ENCODE measurements around the gene SERPINA5. TPM values are rescaled to one million over a fixed set of nuclear protein-coding genes. Genes with fewer than 3 reads are reported as not detected.

SERPINA5 gene
- total and polyA plus RNA-seq, 2 of the 8 experiments (the other 6 are each of a cell fraction or from before 2014, with no cell fraction given), result 1.8 to 1.9 TPM

DNA sequence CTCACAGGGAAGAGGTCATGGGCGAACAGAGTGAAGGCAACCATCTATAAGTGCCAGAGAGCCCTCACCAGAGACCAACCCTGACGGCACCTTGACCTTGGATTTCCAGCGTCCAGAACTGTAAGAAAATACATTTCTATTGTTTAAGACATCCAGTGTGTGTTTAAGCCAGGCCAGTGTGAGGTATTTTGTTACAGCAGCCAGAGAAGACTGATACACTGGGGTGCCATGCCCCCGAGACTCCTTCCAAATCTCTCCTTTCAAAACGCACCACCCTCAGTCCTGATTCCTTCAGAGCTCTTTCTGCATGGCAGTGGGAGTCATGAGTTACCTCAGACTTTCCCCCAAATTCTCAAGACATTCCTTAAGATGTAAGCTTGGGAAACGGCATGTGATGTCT lies 2.5 kb upstream of the SERPINA5 start:
- Histone ChIP-seq H3K18ac (ENCODE audit: extremely low read depth, low read length) (no peak overlapping the region), H2BK120ac (replicated peaks; ENCODE audit: low read depth, low read length) (no peak overlapping the region), H4K5ac (ENCODE audit: insufficient read length, low read depth, low read length) (no peak overlapping the region), H3K36me3 (ENCODE audit: control insufficient read depth in 2 of 4, insufficient read depth in 4 of 4, low read length in 3 of 4) (no peaks in the 10 kb centered on the region), H4K91ac (replicated peaks; ENCODE audit: insufficient read length, low read length) (no peak overlapping the region), H2BK20ac (ENCODE audit: low read length) (no peak overlapping the region), H2BK15ac (ENCODE audit: low read length) (no peak overlapping the region), H3K23me2 (ENCODE audit: low read depth, low read length) (peaks cover 3% of the 10 kb centered on the region; the same call in 1 of the 2 replicates), H2BK12ac (ENCODE audit: low read depth, low read length) (no peak overlapping the region), H3K4ac (replicated peaks; ENCODE audit: insufficient read length, low read depth, low read length) (no peak overlapping the region), H3K9me3 (ENCODE audit: insufficient read depth in 2 of 2, low read depth in 1 of 2, low read length in 1 of 2) (peaks cover 7% of the 10 kb centered on the region in 2 experiments; a peak in 2 of 4 replicates), H3K27ac (ENCODE audit: low read depth, low read length) (no peak overlapping the region), H3K4me1 (replicated peaks in 1 of 4; ENCODE audit: control insufficient read depth in 3 of 4, insufficient read depth in 4 of 4, low read length in 3 of 4) (peaks cover 0 to 4% (median 1%) of the 10 kb centered on the region in 4 experiments; a peak in 1 of 7 replicates), H2BK5ac (ENCODE audit: low read depth, low read length) (no peak overlapping the region), H3K79me1 (ENCODE audit: low read depth, low read length) (no peaks in the 10 kb centered on the region), H2AFZ (ENCODE audit: low read length) (no peak overlapping the region), H3K79me2 (ENCODE audit: control insufficient read depth in 1 of 2, insufficient read depth in 2 of 2, low read length in 2 of 2) (no peaks in the 10 kb centered on the region), H4K8ac (ENCODE audit: extremely low read depth, insufficient read depth, low read length) (no peak overlapping the region), H3K23ac (ENCODE audit: insufficient read length) (no peak overlapping the region), H4K20me1 (replicated peaks in 1 of 2; ENCODE audit: control insufficient read depth in 1 of 2, insufficient read depth in 2 of 2, low read length in 2 of 2) (no peaks in the 10 kb centered on the region), H3K56ac (replicated peaks; ENCODE audit: insufficient read length, low read depth, low read length) (no peak overlapping the region), H3K27me3 (replicated peaks in 1 of 4; ENCODE audit: control insufficient read depth in 3 of 4, extremely low read depth in 1 of 4, insufficient read depth in 3 of 4, low read length in 3 of 4) (peaks cover 0 to 2% (median 0%) of the 10 kb centered on the region in 4 experiments; a peak in 3 of 7 replicates), H3K14ac (ENCODE audit: insufficient read length) (no peak overlapping the region), H3K9ac (replicated peaks in 1 of 4; ENCODE audit: extremely low read depth in 1 of 4, low read depth in 3 of 4, low read length in 3 of 4) (no peak overlapping the region), H2AK5ac (ENCODE audit: low read depth, low read length) (no peak overlapping the region), H3K4me3 (ENCODE audit: extremely low read depth in 1 of 4, insufficient read depth in 2 of 4, low read depth in 3 of 4, low read length in 4 of 4) (no peak overlapping the region), H3K4me2 (ENCODE audit: insufficient read depth in 1 of 2, low read depth in 2 of 2, low read length in 2 of 2) (no peak overlapping the region)
- DNase-seq (ENCODE audit: low read depth in 1 of 2, low spot score in 2 of 2) (no peak), FAIRE-seq (no peak)
- WGBS, 2 experiments (ENCODE audit: extremely low coverage in 1 of 2, insufficient coverage in 1 of 2, insufficient read length in 1 of 2, insufficient replicate concordance in 2 of 2, low coverage in 1 of 2, low lambda C conversion rate in 2 of 2, missing lambda C conversion rate in 1 of 2), result 97% methylated on average over 6 of the region's 6 CpGs; no CpG with 5 or more reads in 1 of the 2 experiments
- POLR2A ChIA-PET (ENCODE audit: partially characterized antibody), result no interaction called here
- TF ChIP-seq KDM5A (IDR thresholded peaks at IDR 0.05; ENCODE audit: low read length) (no peak), GTF2F1 (IDR thresholded peaks at IDR 0.05; ENCODE audit: borderline replicate concordance, low read depth, low read length) (no peak), E2F6 (IDR thresholded peaks at IDR 0.05) (no peak), SIN3A (conservative IDR thresholded peaks at IDR 0.05 in 1 of 2, IDR thresholded peaks at IDR 0.05 in 1 of 2; ENCODE audit: low read depth in 1 of 2, low read length in 2 of 2) (no peak)
- CTCF ChIA-PET (ENCODE audit: partially characterized antibody), result interaction anchor here (2.0 kb wide), 1 partner anchor 15 kb away, joined by 4 read pairs; no protein-coding TSS in a partner anchor

Data from H1 (cell line).